ENCODE results near the gene RUBCNL.

RUBCNL gene

GRCh38 chr13:46339035-46339666 lies 47.9 kb downstream of the RUBCNL start:
- Mint-ChIP-seq H3K4me3 (no peak overlapping the region), H3K36me3 (ENCODE audit: low read depth) (peaks cover 7% of the 10 kb centered on the region), H3K27me3 (no peaks in the 10 kb centered on the region), H3K4me1 (peaks cover 56% of the 10 kb centered on the region), H3K27ac (peak overlapping the region; percentile 52), H3K9me3 (peaks cover 5% of the 10 kb centered on the region)
- peak; percentile 24 for DNase-seq
- ATAC-seq: no peak

DNA sequence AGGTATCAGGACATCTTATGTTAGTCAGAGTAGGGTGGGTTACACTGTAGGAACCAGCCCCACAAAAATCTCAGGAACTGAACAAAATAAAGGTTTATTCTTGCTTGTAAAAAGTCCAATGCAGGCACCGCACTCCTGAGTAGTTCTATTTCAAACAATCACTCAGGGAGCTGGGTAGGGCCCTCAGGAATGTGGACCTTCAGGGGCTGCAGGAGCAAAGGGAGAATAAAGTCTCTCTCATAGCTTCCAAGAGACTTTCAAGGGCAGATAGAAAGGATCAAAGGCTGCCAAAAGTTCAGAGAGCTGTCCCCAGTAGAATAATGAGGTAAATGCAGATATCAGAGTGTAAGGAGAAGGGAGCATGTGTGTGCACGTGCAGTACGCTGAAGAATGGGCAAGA lies 49.4 kb downstream of the RUBCNL start:
- DNase-seq (no peak), ATAC-seq (no peak)

GRCh38 chr13:46334035-46334822 lies 52.8 kb downstream of the RUBCNL start:
- DNase-seq (no peak), ATAC-seq (peak; percentile 71)
- H3K36me3 Mint-ChIP-seq (ENCODE audit: low read depth): peaks cover 4% of the 10 kb centered on the region
- peaks cover 5% of the 10 kb centered on the region for H3K9me3 Mint-ChIP-seq
- H3K4me3 Mint-ChIP-seq: no peak overlapping the region
- H3K27ac Mint-ChIP-seq: no peak overlapping the region
- no peaks in the 10 kb centered on the region for H3K27me3 Mint-ChIP-seq
- peaks cover 55% of the 10 kb centered on the region for H3K4me1 Mint-ChIP-seq

More for the DNA sequence above, 49.4 kb downstream of the RUBCNL start:
- Mint-ChIP-seq H3K4me3 (no peak overlapping the region), H3K27ac (no peak overlapping the region), H3K36me3 (ENCODE audit: low read depth) (peaks cover 7% of the 10 kb centered on the region), H3K9me3 (peaks cover 5% of the 10 kb centered on the region), H3K27me3 (no peaks in the 10 kb centered on the region), H3K4me1 (peaks cover 69% of the 10 kb centered on the region)

DNA sequence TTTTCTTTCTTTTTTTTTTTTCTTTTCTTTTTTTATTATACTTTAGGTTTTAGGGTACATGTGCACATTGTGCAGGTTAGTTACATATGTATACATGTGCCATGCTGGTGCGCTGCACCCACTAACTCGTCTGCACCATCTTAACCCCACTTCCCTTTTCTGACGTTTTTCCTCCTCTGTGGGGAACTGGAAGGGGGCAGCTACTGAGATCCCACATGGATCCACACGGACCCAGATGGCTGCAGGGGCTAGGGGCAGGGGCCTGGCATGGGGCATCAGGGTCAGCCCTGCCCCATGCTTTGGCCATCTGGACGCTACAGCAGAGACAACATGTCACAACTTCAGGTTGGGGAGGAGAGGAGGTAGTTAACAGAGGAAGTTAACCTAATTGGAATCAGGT lies 54.3 kb downstream of the RUBCNL start:
- Mint-ChIP-seq H3K27ac (peak overlapping the region; percentile 7), H3K9me3 (peaks cover 5% of the 10 kb centered on the region), H3K27me3 (no peaks in the 10 kb centered on the region), H3K36me3 (ENCODE audit: low read depth) (peaks cover 4% of the 10 kb centered on the region), H3K4me3 (no peak overlapping the region), H3K4me1 (peaks cover 47% of the 10 kb centered on the region)
- DNase-seq (no peak), ATAC-seq (no peak)

DNA sequence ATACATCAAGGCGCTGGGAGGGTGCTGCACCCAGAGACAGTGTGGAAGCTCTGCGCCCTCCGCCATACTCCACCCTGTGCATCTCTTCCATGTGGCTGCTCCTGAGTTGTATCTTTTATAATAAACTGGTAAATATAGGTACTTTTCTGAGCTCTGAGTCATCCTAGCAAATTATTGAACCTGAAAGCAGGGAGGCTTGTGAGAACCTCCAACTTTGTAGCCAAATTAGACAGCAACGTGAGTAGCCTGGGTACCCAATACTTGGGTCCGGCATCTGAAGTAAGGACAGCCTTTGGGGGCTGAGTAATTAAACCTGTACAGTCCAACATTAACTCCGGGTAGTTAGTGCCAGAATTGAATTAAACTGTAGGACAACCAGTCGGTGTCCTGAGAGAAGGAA lies 57.4 kb downstream of the RUBCNL start:
- DNase-seq (no peak), ATAC-seq (no peak)
- Mint-ChIP-seq H3K27ac (no peak overlapping the region), H3K36me3 (ENCODE audit: low read depth) (no peaks in the 10 kb centered on the region), H3K9me3 (no peaks in the 10 kb centered on the region), H3K27me3 (no peaks in the 10 kb centered on the region), H3K4me3 (no peak overlapping the region), H3K4me1 (peaks cover 44% of the 10 kb centered on the region)

DNA sequence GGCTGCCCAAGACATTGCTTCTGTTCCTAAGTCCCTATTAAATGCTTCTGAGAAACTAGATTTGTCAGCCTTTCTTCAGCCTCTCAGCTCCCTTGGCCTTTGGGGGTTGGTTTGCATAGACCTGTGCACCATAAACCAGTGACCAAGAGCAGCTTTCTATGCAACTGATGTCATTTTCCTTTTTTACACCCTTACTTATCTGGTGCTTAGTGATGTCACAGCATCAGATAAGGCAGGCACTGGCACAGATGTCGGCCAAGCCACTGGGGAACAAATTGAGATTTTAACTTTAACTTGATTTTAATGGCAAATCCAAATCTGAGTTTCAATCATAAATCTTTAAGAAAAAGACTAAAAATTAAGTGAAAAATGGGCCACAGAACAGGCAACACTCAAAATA lies 59.8 kb downstream of the RUBCNL start:
- Mint-ChIP-seq H3K27me3 (no peaks in the 10 kb centered on the region), H3K27ac (no peak overlapping the region), H3K4me1 (peaks cover 26% of the 10 kb centered on the region), H3K4me3 (no peak overlapping the region), H3K9me3 (no peaks in the 10 kb centered on the region), H3K36me3 (ENCODE audit: low read depth) (no peaks in the 10 kb centered on the region)
- ATAC-seq: no peak
- no peak for DNase-seq

GRCh38 chr13:46324976-46325375 lies 62.1 kb downstream of the RUBCNL start:
- Mint-ChIP-seq H3K36me3 (ENCODE audit: low read depth) (no peaks in the 10 kb centered on the region), H3K4me3 (no peak overlapping the region), H3K27me3 (no peaks in the 10 kb centered on the region), H3K9me3 (no peaks in the 10 kb centered on the region), H3K27ac (no peak overlapping the region), H3K4me1 (peaks cover 33% of the 10 kb centered on the region)
- ATAC-seq (no peak), DNase-seq (no peak)

GRCh38 chr13:46321494-46322225 lies 65.4 kb downstream of the RUBCNL start:
- peak; percentile 74 for DNase-seq
- Mint-ChIP-seq H3K27me3 (no peaks in the 10 kb centered on the region), H3K9me3 (no peaks in the 10 kb centered on the region), H3K4me3 (peak overlapping the region; percentile 84), H3K27ac (peak overlapping the region; percentile 96), H3K4me1 (peaks cover 44% of the 10 kb centered on the region), H3K36me3 (ENCODE audit: low read depth) (peaks cover under 1% of the 10 kb centered on the region)
- peak; percentile 79 for ATAC-seq

DNA sequence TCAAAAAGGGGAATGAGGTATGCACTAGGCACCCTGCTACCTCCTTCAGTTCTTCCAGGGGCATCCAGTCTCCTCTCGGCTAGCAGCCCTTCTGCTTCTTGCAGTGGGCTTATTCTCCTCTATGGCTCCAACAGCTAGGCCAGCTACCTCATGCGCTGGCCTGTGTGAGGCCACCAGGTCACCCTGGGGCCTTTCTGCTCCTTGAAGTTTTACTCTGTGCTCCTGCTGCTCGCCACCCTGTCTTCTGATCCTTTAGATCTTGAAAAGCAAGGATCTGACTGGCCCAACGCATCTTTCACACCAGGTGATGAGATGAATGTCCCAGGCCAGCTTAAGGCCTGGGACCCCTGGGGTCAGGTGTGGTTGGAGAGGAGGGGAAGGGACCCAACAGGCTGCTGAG lies 66.2 kb downstream of the RUBCNL start:
- ATAC-seq: peak; percentile 44
- H3K4me1 Mint-ChIP-seq: peaks cover 44% of the 10 kb centered on the region
- H3K4me3 Mint-ChIP-seq: peak overlapping the region; percentile 84

DNA sequence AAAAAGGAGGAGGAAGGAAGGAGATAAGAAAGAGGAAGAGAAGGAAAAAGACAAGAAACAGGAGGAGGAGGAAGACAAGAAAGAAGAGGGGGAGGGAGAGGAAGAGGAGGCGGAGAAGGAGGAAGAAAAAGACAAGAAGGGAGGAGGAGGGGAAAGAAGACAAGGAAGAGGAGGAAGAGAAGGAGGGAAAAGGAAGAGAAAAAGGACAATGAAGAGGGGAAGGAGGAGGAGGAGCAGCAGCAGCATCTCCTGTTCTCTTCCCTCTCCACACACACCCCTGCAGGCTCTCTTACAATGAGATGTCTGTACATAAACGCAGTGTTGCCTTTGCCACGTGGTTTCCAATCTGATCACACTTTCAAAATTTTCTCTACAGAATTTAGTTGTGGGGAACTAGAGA lies 66.6 kb downstream of the RUBCNL start:
- H3K36me3 Mint-ChIP-seq (ENCODE audit: low read depth): peaks cover 9% of the 10 kb centered on the region
- H3K4me3 Mint-ChIP-seq: peak overlapping the region; percentile 84
- H3K27me3 Mint-ChIP-seq: no peaks in the 10 kb centered on the region
- ATAC-seq (peak; percentile 8), DNase-seq (no peak)
- H3K4me1 Mint-ChIP-seq: peaks cover 45% of the 10 kb centered on the region
- H3K9me3 Mint-ChIP-seq: no peaks in the 10 kb centered on the region
- peak overlapping the region; percentile 96 for H3K27ac Mint-ChIP-seq

More for the DNA sequence above, 66.2 kb downstream of the RUBCNL start:
- H3K36me3 Mint-ChIP-seq (ENCODE audit: low read depth): peaks cover 6% of the 10 kb centered on the region
- H3K27ac Mint-ChIP-seq: peak overlapping the region; percentile 96
- H3K9me3 Mint-ChIP-seq: no peaks in the 10 kb centered on the region
- no peaks in the 10 kb centered on the region for H3K27me3 Mint-ChIP-seq
- no peak for DNase-seq

DNA sequence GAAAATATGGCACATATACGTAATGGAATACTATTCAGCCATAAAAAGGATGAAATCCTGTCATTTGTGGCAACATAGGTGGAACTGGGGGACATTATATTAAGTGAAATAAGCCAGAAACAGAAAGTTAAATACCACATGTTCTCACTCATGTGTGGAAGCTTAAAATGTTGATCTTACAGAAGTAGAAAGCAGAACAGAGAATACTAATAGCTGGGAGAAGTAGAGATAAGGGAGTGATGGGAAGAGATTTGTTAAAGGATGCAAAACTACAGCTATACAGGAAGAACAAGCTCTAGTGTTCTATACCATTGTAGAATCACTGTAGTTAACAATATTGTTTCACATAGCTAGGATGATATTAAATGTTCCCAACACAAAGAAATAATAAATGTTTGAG lies 68.1 kb downstream of the RUBCNL start:
- no peaks in the 10 kb centered on the region for H3K27me3 Mint-ChIP-seq
- H3K4me1 Mint-ChIP-seq: peaks cover 51% of the 10 kb centered on the region
- no peak overlapping the region for H3K4me3 Mint-ChIP-seq
- peaks cover 17% of the 10 kb centered on the region for H3K36me3 Mint-ChIP-seq (ENCODE audit: low read depth)
- ATAC-seq (no peak), DNase-seq (no peak)
- no peak overlapping the region for H3K27ac Mint-ChIP-seq
- peaks cover 5% of the 10 kb centered on the region for H3K9me3 Mint-ChIP-seq

GRCh38 chr13:46317120-46317519 lies 69.9 kb downstream of the RUBCNL start:
- peaks cover 9% of the 10 kb centered on the region for H3K9me3 Mint-ChIP-seq
- DNase-seq (no peak), ATAC-seq (no peak)
- no peaks in the 10 kb centered on the region for H3K27me3 Mint-ChIP-seq
- peaks cover 25% of the 10 kb centered on the region for H3K36me3 Mint-ChIP-seq (ENCODE audit: low read depth)
- no peak overlapping the region for H3K27ac Mint-ChIP-seq
- H3K4me3 Mint-ChIP-seq: no peak overlapping the region
- H3K4me1 Mint-ChIP-seq: peaks cover 51% of the 10 kb centered on the region

GRCh38 chr13:46315491-46316075 lies 71.5 kb downstream of the RUBCNL start:
- Mint-ChIP-seq H3K4me3 (no peak overlapping the region), H3K4me1 (peaks cover 38% of the 10 kb centered on the region), H3K27me3 (no peaks in the 10 kb centered on the region), H3K36me3 (ENCODE audit: low read depth) (peaks cover 34% of the 10 kb centered on the region), H3K9me3 (peaks cover 14% of the 10 kb centered on the region), H3K27ac (peak overlapping the region; percentile 2)
- ATAC-seq: peak; percentile 59
- DNase-seq: no peak

GRCh38 chr13:46315036-46315435 lies 72.0 kb downstream of the RUBCNL start:
- Mint-ChIP-seq H3K4me3 (no peak overlapping the region), H3K9me3 (peaks cover 18% of the 10 kb centered on the region), H3K27me3 (no peaks in the 10 kb centered on the region), H3K4me1 (peaks cover 36% of the 10 kb centered on the region), H3K36me3 (ENCODE audit: low read depth) (peaks cover 36% of the 10 kb centered on the region), H3K27ac (no peak overlapping the region)
- ATAC-seq (no peak), DNase-seq (no peak)

Data from activated naive CD8-positive, alpha-beta T cell treated with anti-CD3 and anti-CD28 coated beads, Interleukin-2, amount 50 U/mL, for 24 hours (primary cell).